Right atrium auricular region (tissue), 2 donors: ENCODE measurements around the gene GRIA4. TPM values are rescaled to one million over a fixed set of nuclear protein-coding genes. Genes with fewer than 3 reads are reported as not detected.

Experiments
- DNase-seq: peaks from one replicate; pipeline ENCODE4 v3.0.0-alpha.2; 2019; ENCODE audit warnings: low spot score
- H3K27ac ChIP-seq, 2 donors: fragments of 200-600 bp; sonication (generic); 1 replicate in 1 of 2; 2 replicates in 1 of 2; pipeline ENCODE4 v1.5.1; 2016 to 2019
- H3K27me3 ChIP-seq, 2 donors: fragments of 200-600 bp; sonication (generic); one replicate each; pipeline versions ENCODE4 v1.5.1 to v1.6.0; 2017 to 2019
- H3K36me3 ChIP-seq: fragments of 200-600 bp; sonication (generic); one replicate; pipeline ENCODE4 v1.5.1; 2016
- H3K4me1 ChIP-seq, 2 donors: fragments of 200-600 bp; sonication (generic); one replicate each; pipeline versions ENCODE4 v1.5.1 to v1.6.0; 2017 to 2019
- H3K4me3 ChIP-seq, 2 donors: fragments of 200-600 bp; sonication (generic); 1 replicate in 1 of 2; 2 replicates in 1 of 2; pipeline ENCODE4 v1.5.1; 2017 to 2019; ENCODE audit warnings: mild to moderate bottlenecking in 1 of 2, moderate library complexity in 1 of 2
- H3K9me3 ChIP-seq, 2 donors: fragments of 200-600 bp; sonication (generic); one replicate each; pipeline ENCODE4 v1.5.1; 2019
- total RNA-seq, 2 donors: library from RNA; depleted of rRNA; stranded (reverse); fragments of >200 nt; gene quantifications; one replicate each; pipeline ENCODE4 v1.1.0, GENCODE V29; 2016
- TF ChIP-seq, protein P1 (sequence below), 2 donors: fragments of 200-600 bp; sonication (generic); IDR thresholded peaks; one replicate each; pipeline ENCODE4 v1.5.1; 2019; ENCODE audit warnings: antibody characterized with exemption in 2 of 2

Gene GRIA4
- total RNA-seq, 2 donors from 2014 or later, result not detected

- DNase-seq, result no peak
- no peaks in the 10 kb centered on the region for H3K4me1 ChIP-seq
- TF ChIP-seq, protein P1, sequence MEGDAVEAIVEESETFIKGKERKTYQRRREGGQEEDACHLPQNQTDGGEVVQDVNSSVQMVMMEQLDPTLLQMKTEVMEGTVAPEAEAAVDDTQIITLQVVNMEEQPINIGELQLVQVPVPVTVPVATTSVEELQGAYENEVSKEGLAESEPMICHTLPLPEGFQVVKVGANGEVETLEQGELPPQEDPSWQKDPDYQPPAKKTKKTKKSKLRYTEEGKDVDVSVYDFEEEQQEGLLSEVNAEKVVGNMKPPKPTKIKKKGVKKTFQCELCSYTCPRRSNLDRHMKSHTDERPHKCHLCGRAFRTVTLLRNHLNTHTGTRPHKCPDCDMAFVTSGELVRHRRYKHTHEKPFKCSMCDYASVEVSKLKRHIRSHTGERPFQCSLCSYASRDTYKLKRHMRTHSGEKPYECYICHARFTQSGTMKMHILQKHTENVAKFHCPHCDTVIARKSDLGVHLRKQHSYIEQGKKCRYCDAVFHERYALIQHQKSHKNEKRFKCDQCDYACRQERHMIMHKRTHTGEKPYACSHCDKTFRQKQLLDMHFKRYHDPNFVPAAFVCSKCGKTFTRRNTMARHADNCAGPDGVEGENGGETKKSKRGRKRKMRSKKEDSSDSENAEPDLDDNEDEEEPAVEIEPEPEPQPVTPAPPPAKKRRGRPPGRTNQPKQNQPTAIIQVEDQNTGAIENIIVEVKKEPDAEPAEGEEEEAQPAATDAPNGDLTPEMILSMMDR (IDR thresholded peaks at IDR 0.05), result no peak
- no peaks in the 10 kb centered on the region for H3K27me3 ChIP-seq
- H3K4me3 ChIP-seq, result no peak overlapping the region
- no peak overlapping the region for H3K27ac ChIP-seq
- H3K36me3 ChIP-seq, result no peaks in the 10 kb centered on the region
- H3K9me3 ChIP-seq, result no peaks in the 10 kb centered on the region
These were observed 83.3 kb downstream of the GRIA4 start for GRCh38 chr11:105693075-105693759.

- Histone ChIP-seq H3K9me3 (no peaks in the 10 kb centered on the region), H3K4me1 (no peaks in the 10 kb centered on the region), H3K27ac (no peak overlapping the region), H3K4me3 (no peak overlapping the region), H3K36me3 (no peaks in the 10 kb centered on the region), H3K27me3 (no peaks in the 10 kb centered on the region)
- no peak for DNase-seq
- TF ChIP-seq, protein P1 (IDR thresholded peaks at IDR 0.05), result no peak
These were observed 86.1 kb downstream of the GRIA4 start for GRCh38 chr11:105696000-105696399.

GRCh38 chr11:105697291-105697690 is 87.4 kb downstream of the GRIA4 start:
- DNase-seq, result no peak
- H3K27me3 ChIP-seq, result no peaks in the 10 kb centered on the region
- no peaks in the 10 kb centered on the region for H3K9me3 ChIP-seq
- no peak overlapping the region for H3K27ac ChIP-seq
- no peak overlapping the region for H3K4me3 ChIP-seq
- H3K36me3 ChIP-seq, result no peaks in the 10 kb centered on the region
- no peaks in the 10 kb centered on the region for H3K4me1 ChIP-seq
- TF ChIP-seq, protein P1 (IDR thresholded peaks at IDR 0.05), result no peak

DNA sequence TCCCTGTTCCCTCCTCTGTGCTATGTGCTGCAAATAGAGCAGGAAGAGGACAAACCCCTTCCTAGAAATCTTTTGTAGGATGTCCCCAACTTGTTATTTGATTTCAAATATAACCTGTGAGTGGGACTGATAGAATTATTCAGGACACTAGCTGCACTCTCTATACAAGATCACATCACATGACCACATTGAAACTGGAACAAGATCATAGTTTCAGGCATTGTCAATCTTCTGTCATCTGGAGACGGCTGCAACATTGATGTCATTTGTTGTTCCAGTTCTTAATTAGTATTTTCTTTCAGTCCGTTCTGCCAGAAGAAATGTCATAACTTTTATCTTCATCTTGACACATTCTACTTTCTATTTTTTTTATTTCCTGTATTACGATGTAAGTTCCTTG is 89.3 kb downstream of the GRIA4 start:
- Histone ChIP-seq H3K4me1 (no peaks in the 10 kb centered on the region), H3K9me3 (no peaks in the 10 kb centered on the region), H3K36me3 (no peaks in the 10 kb centered on the region), H3K4me3 (no peak overlapping the region), H3K27me3 (no peaks in the 10 kb centered on the region), H3K27ac (no peak overlapping the region)
- TF ChIP-seq, protein P1 (IDR thresholded peaks at IDR 0.05), result no peak
- no peak for DNase-seq

DNA sequence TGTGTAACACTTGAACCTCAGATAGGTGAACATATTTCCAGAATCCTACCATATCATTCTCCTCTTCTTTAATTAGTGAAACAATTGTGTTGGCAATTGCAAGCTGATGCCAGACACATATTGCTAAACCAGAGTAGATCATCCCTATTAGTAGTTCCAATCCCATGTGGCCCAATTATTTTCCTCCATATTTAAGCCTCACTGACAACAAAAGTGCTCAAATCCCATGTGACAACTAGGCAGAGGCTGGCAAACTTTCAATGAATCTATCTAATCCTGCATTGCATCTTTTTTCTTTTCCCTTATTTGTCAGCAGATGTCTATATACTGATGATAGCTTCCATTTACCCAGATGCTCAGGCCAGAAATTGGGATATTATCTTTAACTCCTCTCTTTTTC is 90.4 kb downstream of the GRIA4 start:
- DNase-seq, result no peak
- no peak overlapping the region for H3K27ac ChIP-seq
- no peak overlapping the region for H3K4me3 ChIP-seq
- H3K27me3 ChIP-seq, result no peaks in the 10 kb centered on the region
- H3K36me3 ChIP-seq, result no peaks in the 10 kb centered on the region
- TF ChIP-seq, protein P1 (IDR thresholded peaks at IDR 0.05), result no peak
- no peaks in the 10 kb centered on the region for H3K4me1 ChIP-seq
- no peaks in the 10 kb centered on the region for H3K9me3 ChIP-seq

DNA sequence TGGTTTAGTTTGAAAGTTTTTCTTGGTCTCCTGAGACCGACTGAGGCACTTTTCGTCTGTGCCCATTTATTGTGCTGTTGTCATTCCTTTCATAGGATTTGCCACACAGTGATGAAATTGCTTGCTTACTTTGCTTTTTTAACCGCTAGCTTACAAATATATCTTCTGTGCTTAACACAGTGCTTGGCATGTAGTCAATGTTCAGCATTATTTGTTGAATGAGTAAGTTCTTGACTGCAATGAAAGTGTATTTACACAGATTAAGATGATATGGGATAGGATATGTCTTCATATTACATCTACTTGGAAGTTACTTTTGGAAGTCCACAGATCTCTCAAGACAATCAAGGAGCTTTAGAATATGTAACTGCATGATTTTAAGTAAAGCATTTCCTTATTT is 91.2 kb downstream of the GRIA4 start:
- no peaks in the 10 kb centered on the region for H3K36me3 ChIP-seq
- no peaks in the 10 kb centered on the region for H3K27me3 ChIP-seq
- no peaks in the 10 kb centered on the region for H3K9me3 ChIP-seq
- TF ChIP-seq, protein P1 (IDR thresholded peaks at IDR 0.05), result no peak
- no peaks in the 10 kb centered on the region for H3K4me1 ChIP-seq
- DNase-seq, result no peak
- no peak overlapping the region for H3K27ac ChIP-seq
- no peak overlapping the region for H3K4me3 ChIP-seq
